ENCODE results near the gene INTS1. TPM values are rescaled to one million over a fixed set of nuclear protein-coding genes. Genes with fewer than 3 reads are reported as not detected.
A peak's percentile ranks its signal among the peaks of the same experiment; 100 is the strongest.

Gene INTS1
- total and polyA plus RNA-seq, 11 donors = 35.5 to 67.4 (median 45.3) TPM

DNA sequence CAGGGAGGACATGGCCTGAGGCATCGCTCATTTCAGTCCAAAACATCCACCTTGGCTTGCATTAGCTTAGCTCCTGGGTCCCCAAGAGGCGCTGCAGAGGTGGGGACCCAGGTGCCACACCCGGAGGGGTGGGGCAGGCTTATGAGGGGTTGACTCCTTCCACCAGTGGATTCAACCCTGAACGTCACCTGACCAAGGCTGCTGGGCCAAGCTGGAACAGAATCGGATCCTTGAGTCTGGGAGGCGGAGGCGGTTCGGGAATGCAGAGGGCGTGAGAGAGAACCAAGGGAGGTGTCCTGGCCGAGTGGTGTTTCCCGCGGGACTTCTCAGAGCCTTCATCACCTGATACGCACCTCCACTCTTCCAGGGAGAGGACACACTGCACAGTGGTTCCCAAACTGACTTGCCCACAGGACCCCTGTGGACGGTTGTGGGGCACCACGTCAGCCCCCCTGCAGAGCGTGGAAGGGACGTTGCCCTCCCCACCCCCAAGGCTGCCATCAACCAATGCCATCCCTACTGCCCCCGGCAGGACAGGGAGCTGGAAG lies 40.4 kb downstream of the INTS1 start:
- WGBS, 4 donors = 53 to 66% (median 58%) methylated on average over 16 to 18 of the region's 18 CpGs
- Histone ChIP-seq H3K9me3 (no peaks in the 10 kb centered on the region), H3K4me1 (peaks cover 7 to 55% (median 35%) of the 10 kb centered on the region in 12 donors), H3K27ac (no peak overlapping the region), H3K36me3 (peaks cover 0 to 1% (median 0%) of the 10 kb centered on the region in 9 donors), H3K27me3 (no peaks in the 10 kb centered on the region), H3K4me3 (no peak overlapping the region)
- no peak for ATAC-seq
- no peak for DNase-seq
- TF ChIP-seq, protein P1, sequence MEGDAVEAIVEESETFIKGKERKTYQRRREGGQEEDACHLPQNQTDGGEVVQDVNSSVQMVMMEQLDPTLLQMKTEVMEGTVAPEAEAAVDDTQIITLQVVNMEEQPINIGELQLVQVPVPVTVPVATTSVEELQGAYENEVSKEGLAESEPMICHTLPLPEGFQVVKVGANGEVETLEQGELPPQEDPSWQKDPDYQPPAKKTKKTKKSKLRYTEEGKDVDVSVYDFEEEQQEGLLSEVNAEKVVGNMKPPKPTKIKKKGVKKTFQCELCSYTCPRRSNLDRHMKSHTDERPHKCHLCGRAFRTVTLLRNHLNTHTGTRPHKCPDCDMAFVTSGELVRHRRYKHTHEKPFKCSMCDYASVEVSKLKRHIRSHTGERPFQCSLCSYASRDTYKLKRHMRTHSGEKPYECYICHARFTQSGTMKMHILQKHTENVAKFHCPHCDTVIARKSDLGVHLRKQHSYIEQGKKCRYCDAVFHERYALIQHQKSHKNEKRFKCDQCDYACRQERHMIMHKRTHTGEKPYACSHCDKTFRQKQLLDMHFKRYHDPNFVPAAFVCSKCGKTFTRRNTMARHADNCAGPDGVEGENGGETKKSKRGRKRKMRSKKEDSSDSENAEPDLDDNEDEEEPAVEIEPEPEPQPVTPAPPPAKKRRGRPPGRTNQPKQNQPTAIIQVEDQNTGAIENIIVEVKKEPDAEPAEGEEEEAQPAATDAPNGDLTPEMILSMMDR (IDR thresholded peaks at IDR 0.05) = no peak
- TF ChIP-seq POLR2A (IDR thresholded peaks at IDR 0.05) = no peak
- intact Hi-C loops (cut with DNase I) = no loop called here

DNA sequence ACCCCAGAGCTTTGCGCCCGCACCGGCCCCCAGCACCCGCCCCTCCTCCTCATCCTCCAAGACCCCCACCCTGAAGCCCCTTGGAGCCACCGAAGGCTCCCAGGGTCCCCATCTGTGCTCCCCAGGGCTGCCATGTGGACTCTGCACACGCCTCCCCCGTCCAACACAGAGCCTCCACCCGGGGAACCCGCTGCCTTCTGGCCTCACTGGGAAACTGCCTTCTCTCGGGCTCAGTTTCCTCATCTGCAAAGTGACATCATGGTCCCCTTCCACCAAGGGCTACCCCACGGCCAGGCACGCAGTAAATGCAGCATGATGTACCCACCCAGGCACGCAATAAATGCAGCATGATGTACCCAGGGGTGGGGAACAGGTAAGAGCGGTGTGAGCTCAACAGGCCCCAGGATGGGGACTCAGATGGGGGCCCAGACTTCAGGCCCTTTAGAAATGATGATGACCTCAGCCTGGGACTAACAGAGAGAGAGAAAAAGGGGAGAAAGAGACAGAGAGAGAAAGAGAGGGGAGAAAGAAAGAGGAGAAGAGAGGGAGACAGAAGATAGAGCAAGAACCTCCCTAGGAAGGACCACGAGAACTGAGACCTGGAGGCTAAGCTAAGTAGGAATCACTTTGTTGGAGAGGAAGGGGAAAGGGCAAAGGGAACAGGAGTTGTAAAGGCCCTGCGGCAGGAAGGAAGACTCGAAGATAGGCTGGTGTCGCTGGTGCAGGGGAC lies 42.4 kb downstream of the INTS1 start:
- 60 to 72% (median 67%) methylated on average over 14 to 18 of the region's 18 CpGs for WGBS, 4 donors
- DNase-seq = no peak
- no peaks in the 10 kb centered on the region for H3K27me3 ChIP-seq
- H3K36me3 ChIP-seq = no peaks in the 10 kb centered on the region
- intact Hi-C loops (cut with DNase I) = no loop called here
- H3K27ac ChIP-seq = peak overlapping the region in 10 of 12 donors; percentile 44 to 90 (median 80)
- H3K4me1 ChIP-seq = peaks cover 5 to 68% (median 43%) of the 10 kb centered on the region in 12 donors
- ATAC-seq = no peak
- TF ChIP-seq, protein P1 (IDR thresholded peaks at IDR 0.05) = no peak
- no peak for TF ChIP-seq POLR2A (IDR thresholded peaks at IDR 0.05)
- H3K9me3 ChIP-seq = no peaks in the 10 kb centered on the region
- peak overlapping the region in 2 of 12 donors; percentile 84 to 89 for H3K4me3 ChIP-seq

DNA sequence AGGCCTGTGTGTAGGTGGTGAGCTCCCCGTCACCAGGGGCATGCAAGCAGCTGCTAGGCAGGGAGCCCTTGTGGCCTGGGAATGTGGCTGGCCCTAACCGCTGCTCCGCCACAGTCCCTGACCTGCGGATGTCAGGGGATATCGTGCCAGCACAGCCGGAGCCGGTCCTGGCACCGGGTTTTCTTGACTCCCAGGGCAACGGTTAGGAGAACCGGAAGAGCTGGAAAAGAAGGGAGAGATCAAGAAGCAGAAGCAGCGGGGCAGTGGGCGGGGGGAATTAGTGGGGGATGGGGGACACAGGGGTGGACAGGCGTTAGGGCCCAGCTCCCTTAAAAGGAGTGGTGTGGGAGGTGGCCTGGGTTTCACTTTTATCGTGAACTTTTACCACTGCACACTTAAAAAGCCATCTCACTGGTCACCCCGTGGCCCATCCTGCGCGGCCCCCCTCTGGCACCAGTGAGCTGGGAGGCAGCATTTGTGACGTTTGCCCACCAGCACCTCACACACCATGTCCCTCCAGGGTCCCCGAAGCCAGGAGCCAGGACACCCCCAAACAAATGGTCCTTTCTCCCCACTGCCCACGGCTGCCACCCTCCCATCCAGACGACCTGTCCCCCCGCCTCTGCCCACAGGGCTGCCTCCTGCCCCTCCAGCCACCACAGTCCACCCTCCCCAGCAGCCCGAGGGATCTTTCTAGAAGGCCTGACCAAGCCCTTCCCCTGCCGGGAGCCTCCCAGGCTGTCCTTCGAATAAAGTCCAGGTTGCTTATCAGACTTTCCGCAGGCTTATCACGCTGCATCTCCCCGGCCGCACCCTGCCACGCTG lies 43.2 kb downstream of the INTS1 start:
- peak overlapping the region; percentile 53 to 90 (median 79) for H3K27ac ChIP-seq
- WGBS, 4 donors = 22 to 40% (median 33%) methylated on average over 29 to 30 of the region's 30 CpGs
- H3K4me1 ChIP-seq = peaks cover 3 to 66% (median 37%) of the 10 kb centered on the region in 12 donors
- TF ChIP-seq POLR2A (IDR thresholded peaks at IDR 0.05) = no peak
- TF ChIP-seq, protein P1 (IDR thresholded peaks at IDR 0.05) = no peak
- ATAC-seq (peak; percentile 1 to 12 (median 3)), DNase-seq (peak in 4 of 5 donors; percentile 57 to 73 (median 66))
- H3K9me3 ChIP-seq = no peaks in the 10 kb centered on the region
- no peaks in the 10 kb centered on the region for H3K27me3 ChIP-seq
- no peaks in the 10 kb centered on the region for H3K36me3 ChIP-seq
- intact Hi-C loops (cut with DNase I) = no loop called here
- H3K4me3 ChIP-seq = peak overlapping the region in 10 of 12 donors; percentile 44 to 96 (median 86)

Measured in heart left ventricle (tissue), 16 donors.